ENCODE data around the gene CEACAM7.

CEACAM7 gene

GRCh38 chr19:41700381-41701195, 12.5 kb upstream of the CEACAM7 start:
- TF ChIP-seq GLIS3 (CRISPR knock-in tag; IDR thresholded peaks at IDR 0.05) = no peak
- TF ChIP-seq, protein P1, sequence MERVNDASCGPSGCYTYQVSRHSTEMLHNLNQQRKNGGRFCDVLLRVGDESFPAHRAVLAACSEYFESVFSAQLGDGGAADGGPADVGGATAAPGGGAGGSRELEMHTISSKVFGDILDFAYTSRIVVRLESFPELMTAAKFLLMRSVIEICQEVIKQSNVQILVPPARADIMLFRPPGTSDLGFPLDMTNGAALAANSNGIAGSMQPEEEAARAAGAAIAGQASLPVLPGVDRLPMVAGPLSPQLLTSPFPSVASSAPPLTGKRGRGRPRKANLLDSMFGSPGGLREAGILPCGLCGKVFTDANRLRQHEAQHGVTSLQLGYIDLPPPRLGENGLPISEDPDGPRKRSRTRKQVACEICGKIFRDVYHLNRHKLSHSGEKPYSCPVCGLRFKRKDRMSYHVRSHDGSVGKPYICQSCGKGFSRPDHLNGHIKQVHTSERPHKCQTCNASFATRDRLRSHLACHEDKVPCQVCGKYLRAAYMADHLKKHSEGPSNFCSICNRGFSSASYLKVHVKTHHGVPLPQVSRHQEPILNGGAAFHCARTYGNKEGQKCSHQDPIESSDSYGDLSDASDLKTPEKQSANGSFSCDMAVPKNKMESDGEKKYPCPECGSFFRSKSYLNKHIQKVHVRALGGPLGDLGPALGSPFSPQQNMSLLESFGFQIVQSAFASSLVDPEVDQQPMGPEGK (CRISPR knock-in tag; IDR thresholded peaks at IDR 0.05; ENCODE audit: borderline replicate concordance) = no peak
- no peak for TF ChIP-seq CSDC2 (CRISPR knock-in tag; IDR thresholded peaks at IDR 0.05)
- no peak for TF ChIP-seq BACH2 (CRISPR knock-in tag; IDR thresholded peaks at IDR 0.05; ENCODE audit: borderline replicate concordance)
- TF ChIP-seq OSR1 (CRISPR knock-in tag; IDR thresholded peaks at IDR 0.05) = no peak
- TF ChIP-seq TSHZ2 (CRISPR knock-in tag; IDR thresholded peaks at IDR 0.05) = no peak
- ATAC-seq = no peak

GRCh38 chr19:41699968-41700323, 11.9 kb upstream of the CEACAM7 start:
- TF ChIP-seq GLIS3 (CRISPR knock-in tag; IDR thresholded peaks at IDR 0.05) = no peak
- no peak for TF ChIP-seq ARNTL (CRISPR knock-in tag; IDR thresholded peaks at IDR 0.05; ENCODE audit: borderline replicate concordance, low read depth)
- no peak for TF ChIP-seq CREB5 (CRISPR knock-in tag; IDR thresholded peaks at IDR 0.05; ENCODE audit: low read depth)
- TF ChIP-seq CSDC2 (CRISPR knock-in tag; IDR thresholded peaks at IDR 0.05) = no peak
- TF ChIP-seq, protein P2, sequence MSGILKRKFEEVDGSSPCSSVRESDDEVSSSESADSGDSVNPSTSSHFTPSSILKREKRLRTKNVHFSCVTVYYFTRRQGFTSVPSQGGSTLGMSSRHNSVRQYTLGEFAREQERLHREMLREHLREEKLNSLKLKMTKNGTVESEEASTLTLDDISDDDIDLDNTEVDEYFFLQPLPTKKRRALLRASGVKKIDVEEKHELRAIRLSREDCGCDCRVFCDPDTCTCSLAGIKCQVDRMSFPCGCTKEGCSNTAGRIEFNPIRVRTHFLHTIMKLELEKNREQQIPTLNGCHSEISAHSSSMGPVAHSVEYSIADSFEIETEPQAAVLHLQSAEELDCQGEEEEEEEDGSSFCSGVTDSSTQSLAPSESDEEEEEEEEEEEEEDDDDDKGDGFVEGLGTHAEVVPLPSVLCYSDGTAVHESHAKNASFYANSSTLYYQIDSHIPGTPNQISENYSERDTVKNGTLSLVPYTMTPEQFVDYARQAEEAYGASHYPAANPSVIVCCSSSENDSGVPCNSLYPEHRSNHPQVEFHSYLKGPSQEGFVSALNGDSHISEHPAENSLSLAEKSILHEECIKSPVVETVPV (CRISPR knock-in tag; IDR thresholded peaks at IDR 0.05) = no peak
- ATAC-seq = no peak

DNA sequence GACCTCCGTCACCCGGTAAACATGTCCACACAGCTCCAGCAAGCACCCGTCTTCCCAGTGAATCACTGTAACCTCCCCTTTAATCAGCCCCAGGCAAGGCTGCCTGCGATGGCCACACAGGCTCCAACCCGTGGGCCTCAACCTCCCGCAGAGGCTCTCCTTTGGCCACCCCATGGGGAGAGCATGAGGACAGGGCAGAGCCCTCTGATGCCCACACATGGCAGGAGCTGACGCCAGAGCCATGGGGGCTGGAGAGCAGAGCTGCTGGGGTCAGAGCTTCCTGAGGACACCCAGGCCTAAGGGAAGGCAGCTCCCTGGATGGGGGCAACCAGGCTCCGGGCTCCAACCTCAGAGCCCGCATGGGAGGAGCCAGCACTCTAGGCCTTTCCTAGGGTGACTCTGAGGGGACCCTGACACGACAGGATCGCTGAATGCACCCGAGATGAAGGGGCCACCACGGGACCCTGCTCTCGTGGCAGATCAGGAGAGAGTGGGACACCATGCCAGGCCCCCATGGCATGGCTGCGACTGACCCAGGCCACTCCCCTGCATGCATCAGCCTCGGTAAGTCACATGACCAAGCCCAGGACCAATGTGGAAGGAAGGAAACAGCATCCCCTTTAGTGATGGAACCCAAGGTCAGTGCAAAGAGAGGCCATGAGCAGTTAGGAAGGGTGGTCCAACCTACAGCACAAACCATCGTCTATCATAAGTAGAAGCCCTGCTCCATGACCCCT, 11.3 kb upstream of the CEACAM7 start:
- no peak for ATAC-seq
- TF ChIP-seq, protein P3, sequence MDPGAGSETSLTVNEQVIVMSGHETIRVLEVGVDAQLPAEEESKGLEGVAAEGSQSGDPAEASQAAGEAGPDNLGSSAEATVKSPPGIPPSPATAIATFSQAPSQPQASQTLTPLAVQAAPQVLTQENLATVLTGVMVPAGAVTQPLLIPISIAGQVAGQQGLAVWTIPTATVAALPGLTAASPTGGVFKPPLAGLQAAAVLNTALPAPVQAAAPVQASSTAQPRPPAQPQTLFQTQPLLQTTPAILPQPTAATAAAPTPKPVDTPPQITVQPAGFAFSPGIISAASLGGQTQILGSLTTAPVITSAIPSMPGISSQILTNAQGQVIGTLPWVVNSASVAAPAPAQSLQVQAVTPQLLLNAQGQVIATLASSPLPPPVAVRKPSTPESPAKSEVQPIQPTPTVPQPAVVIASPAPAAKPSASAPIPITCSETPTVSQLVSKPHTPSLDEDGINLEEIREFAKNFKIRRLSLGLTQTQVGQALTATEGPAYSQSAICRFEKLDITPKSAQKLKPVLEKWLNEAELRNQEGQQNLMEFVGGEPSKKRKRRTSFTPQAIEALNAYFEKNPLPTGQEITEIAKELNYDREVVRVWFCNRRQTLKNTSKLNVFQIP (CRISPR knock-in tag; IDR thresholded peaks at IDR 0.05; ENCODE audit: borderline replicate concordance, low read depth) = no peak
- TF ChIP-seq, protein P1 (CRISPR knock-in tag; IDR thresholded peaks at IDR 0.05; ENCODE audit: borderline replicate concordance) = no peak

- ATAC-seq = no peak
- TF ChIP-seq ESRRG (CRISPR knock-in tag; IDR thresholded peaks at IDR 0.05) = no peak
- TF ChIP-seq ZNF8 (CRISPR knock-in tag; IDR thresholded peaks at IDR 0.05) = no peak
- TF ChIP-seq ZNF565 (CRISPR knock-in tag; conservative IDR thresholded peaks at IDR 0.05; ENCODE audit: low read depth) = no peak
- no peak for TF ChIP-seq CSDC2 (CRISPR knock-in tag; IDR thresholded peaks at IDR 0.05)
- TF ChIP-seq, protein P1 (CRISPR knock-in tag; IDR thresholded peaks at IDR 0.05; ENCODE audit: borderline replicate concordance) = no peak
- TF ChIP-seq TOX (CRISPR knock-in tag; IDR thresholded peaks at IDR 0.05; ENCODE audit: borderline replicate concordance) = no peak
- TF ChIP-seq ISL1 (CRISPR knock-in tag; IDR thresholded peaks at IDR 0.05) = no peak
- no peak for TF ChIP-seq ZFP3 (CRISPR knock-in tag; IDR thresholded peaks at IDR 0.05)
- TF ChIP-seq TSHZ2 (CRISPR knock-in tag; IDR thresholded peaks at IDR 0.05) = no peak
Observed at GRCh38 chr19:41698746-41699230, 10.7 kb upstream of the CEACAM7 start.

Data from SK-N-SH treated with all-trans-retinoic acid at 6 μM for 48 hours (cell line).